ENCODE results near the gene ACADL.

The ACADL gene

GRCh38 chr2:210263841-210264240 lies 38.6 kb upstream of the ACADL start:
- in situ Hi-C loops (cut with HindIII; ENCODE audit: low sequenced_read_pairs): no loop called here
- DNase-seq (ENCODE audit: low read depth): no peak
- TF ChIP-seq, protein P1, sequence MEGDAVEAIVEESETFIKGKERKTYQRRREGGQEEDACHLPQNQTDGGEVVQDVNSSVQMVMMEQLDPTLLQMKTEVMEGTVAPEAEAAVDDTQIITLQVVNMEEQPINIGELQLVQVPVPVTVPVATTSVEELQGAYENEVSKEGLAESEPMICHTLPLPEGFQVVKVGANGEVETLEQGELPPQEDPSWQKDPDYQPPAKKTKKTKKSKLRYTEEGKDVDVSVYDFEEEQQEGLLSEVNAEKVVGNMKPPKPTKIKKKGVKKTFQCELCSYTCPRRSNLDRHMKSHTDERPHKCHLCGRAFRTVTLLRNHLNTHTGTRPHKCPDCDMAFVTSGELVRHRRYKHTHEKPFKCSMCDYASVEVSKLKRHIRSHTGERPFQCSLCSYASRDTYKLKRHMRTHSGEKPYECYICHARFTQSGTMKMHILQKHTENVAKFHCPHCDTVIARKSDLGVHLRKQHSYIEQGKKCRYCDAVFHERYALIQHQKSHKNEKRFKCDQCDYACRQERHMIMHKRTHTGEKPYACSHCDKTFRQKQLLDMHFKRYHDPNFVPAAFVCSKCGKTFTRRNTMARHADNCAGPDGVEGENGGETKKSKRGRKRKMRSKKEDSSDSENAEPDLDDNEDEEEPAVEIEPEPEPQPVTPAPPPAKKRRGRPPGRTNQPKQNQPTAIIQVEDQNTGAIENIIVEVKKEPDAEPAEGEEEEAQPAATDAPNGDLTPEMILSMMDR (IDR thresholded peaks at IDR 0.05; ENCODE audit: low read depth, low read length, missing control alignments): no peak
- no peak overlapping the region for H3K4me3 ChIP-seq (ENCODE audit: low read depth, low read length)

- TF ChIP-seq, protein P1 (IDR thresholded peaks at IDR 0.05; ENCODE audit: low read depth, low read length, missing control alignments): no peak
- in situ Hi-C loops (cut with HindIII; ENCODE audit: low sequenced_read_pairs): no loop called here
- DNase-seq (ENCODE audit: low read depth): no peak
- H3K4me3 ChIP-seq (ENCODE audit: low read depth, low read length): no peak overlapping the region
Measured at GRCh38 chr2:210262036-210262435, 36.8 kb upstream of the ACADL start.

GRCh38 chr2:210259687-210260086 lies 34.4 kb upstream of the ACADL start:
- TF ChIP-seq, protein P1 (IDR thresholded peaks at IDR 0.05; ENCODE audit: low read depth, low read length, missing control alignments): no peak

GRCh38 chr2:210252699-210253606 lies 27.7 kb upstream of the ACADL start:
- in situ Hi-C loops (cut with HindIII; ENCODE audit: low sequenced_read_pairs): no loop called here

More at GRCh38 chr2:210259687-210260086, 34.4 kb upstream of the ACADL start:
- H3K4me3 ChIP-seq (ENCODE audit: low read depth, low read length): no peak overlapping the region
- in situ Hi-C loops (cut with HindIII; ENCODE audit: low sequenced_read_pairs): no loop called here
- no peak for DNase-seq (ENCODE audit: low read depth)

DNA sequence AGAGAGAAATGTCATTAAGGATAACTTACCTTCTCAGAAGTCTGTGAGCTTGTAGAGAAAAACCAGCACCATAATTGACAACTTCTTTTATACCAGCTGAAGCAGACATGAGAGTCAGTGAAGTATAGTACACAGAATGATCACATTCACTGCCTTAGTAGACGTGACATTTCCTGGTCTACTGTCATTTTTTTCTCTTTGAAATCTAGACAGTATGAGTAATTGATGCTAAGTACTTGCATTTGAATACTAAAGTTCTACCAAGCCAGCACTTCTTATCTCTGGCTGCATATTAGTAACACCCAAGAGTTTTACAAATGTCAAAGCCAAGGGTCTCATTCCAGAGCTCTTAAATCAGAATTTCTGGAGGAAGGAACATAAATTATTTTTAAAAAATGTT lies 25.4 kb upstream of the ACADL start:
- H3K4me3 ChIP-seq (ENCODE audit: low read depth, low read length): no peak overlapping the region
- in situ Hi-C loops (cut with HindIII; ENCODE audit: low sequenced_read_pairs): no loop called here
- no peak for DNase-seq (ENCODE audit: low read depth)
- TF ChIP-seq, protein P1 (IDR thresholded peaks at IDR 0.05; ENCODE audit: low read depth, low read length, missing control alignments): no peak

More at GRCh38 chr2:210252699-210253606, 27.7 kb upstream of the ACADL start:
- TF ChIP-seq, protein P1 (IDR thresholded peaks at IDR 0.05; ENCODE audit: low read depth, low read length, missing control alignments): no peak
- DNase-seq (ENCODE audit: low read depth): no peak
- no peak overlapping the region for H3K4me3 ChIP-seq (ENCODE audit: low read depth, low read length)

DNA sequence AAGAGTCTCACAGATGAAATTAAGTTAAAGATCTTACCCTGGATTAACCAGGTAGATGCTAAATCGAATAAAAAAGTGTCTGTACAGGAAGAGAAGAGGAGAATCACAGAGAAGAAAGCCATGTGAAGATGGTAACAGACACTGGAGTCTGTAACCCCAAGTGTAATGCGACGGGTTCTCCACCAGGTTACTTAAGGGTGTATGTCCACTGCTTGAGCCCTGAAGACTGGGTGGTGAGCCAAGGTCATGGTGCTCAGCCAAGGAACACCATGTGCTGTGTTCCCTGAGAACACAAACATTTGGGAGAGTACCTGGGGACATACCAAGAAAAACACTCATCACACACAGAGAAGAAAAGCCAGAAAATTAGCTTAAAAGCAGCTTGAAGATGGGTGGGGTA lies 8.2 kb upstream of the ACADL start:
- no peak overlapping the region for H3K4me3 ChIP-seq (ENCODE audit: low read depth, low read length)
- in situ Hi-C loops (cut with HindIII; ENCODE audit: low sequenced_read_pairs): no loop called here
- TF ChIP-seq, protein P1 (IDR thresholded peaks at IDR 0.05; ENCODE audit: low read depth, low read length, missing control alignments): no peak
- no peak for DNase-seq (ENCODE audit: low read depth)

All from astrocyte of the cerebellum (primary cell).